CD4-positive, alpha-beta T cell treated with Interleukin-10 for 1 hour (primary cell): ENCODE data around the gene CITED4.

Experiments used
- DNase-seq: peaks from one replicate; pipeline ENCODE4 v3.0.0-alpha.2; 2020

Gene CITED4

GRCh38 chr1:40851643-40852042 lies 10.5 kb downstream of the CITED4 start:
- no peak for DNase-seq

- DNase-seq, result peak; percentile 83
Observed at GRCh38 chr1:40849801-40850592, 12.2 kb downstream of the CITED4 start.

GRCh38 chr1:40848530-40849189 lies 13.5 kb downstream of the CITED4 start:
- DNase-seq, result peak; percentile 21

GRCh38 chr1:40847023-40847745 lies 15.0 kb downstream of the CITED4 start:
- DNase-seq, result no peak

- no peak for DNase-seq
Observed at GRCh38 chr1:40845895-40846294, 16.3 kb downstream of the CITED4 start.

GRCh38 chr1:40844887-40845878 lies 17.0 kb downstream of the CITED4 start:
- DNase-seq, result peak; percentile 15

GRCh38 chr1:40844079-40844478 lies 18.1 kb downstream of the CITED4 start:
- no peak for DNase-seq

- DNase-seq, result no peak
Observed at GRCh38 chr1:40842691-40843090, 19.5 kb downstream of the CITED4 start.

GRCh38 chr1:40842207-40842606 lies 20.0 kb downstream of the CITED4 start:
- DNase-seq, result no peak

- no peak for DNase-seq
Observed at GRCh38 chr1:40841602-40842001, 20.6 kb downstream of the CITED4 start.

GRCh38 chr1:40840526-40841323 lies 21.4 kb downstream of the CITED4 start:
- no peak for DNase-seq

GRCh38 chr1:40839943-40840335 lies 22.2 kb downstream of the CITED4 start:
- no peak for DNase-seq

- no peak for DNase-seq
Observed at GRCh38 chr1:40838980-40839942, 22.9 kb downstream of the CITED4 start.

- DNase-seq, result no peak
Observed at GRCh38 chr1:40838045-40838979, 23.9 kb downstream of the CITED4 start.

GRCh38 chr1:40837601-40838000 lies 24.6 kb downstream of the CITED4 start:
- DNase-seq, result no peak

- no peak for DNase-seq
Observed at GRCh38 chr1:40836283-40836682, 25.9 kb downstream of the CITED4 start.

GRCh38 chr1:40834968-40835545 lies 27.1 kb downstream of the CITED4 start:
- DNase-seq, result no peak

GRCh38 chr1:40833979-40834378 lies 28.2 kb downstream of the CITED4 start:
- no peak for DNase-seq
